Ascending aorta (tissue), 2 donors: ENCODE data around the gene TRIP10. TPM values are rescaled to one million over a fixed set of nuclear protein-coding genes. Genes with fewer than 3 reads are reported as not detected.

ENCODE experiments used
- DNase-seq, 2 donors: peaks; one replicate each; pipeline ENCODE4 v3.0.0-alpha.2; 2019; ENCODE audit warnings: low spot score in 2 of 2
- H3K27ac ChIP-seq, 2 donors: fragments of 200-600 bp; sonication (generic); one replicate each; pipeline ENCODE4 v1.5.1; 2016 to 2017; ENCODE audit warnings: mild to moderate bottlenecking in 1 of 2
- H3K27me3 ChIP-seq: fragments of 200-600 bp; sonication (generic); one replicate; pipeline ENCODE4 v1.5.1; 2017
- H3K36me3 ChIP-seq, 2 donors: fragments of 200-600 bp; sonication (generic); one replicate each; pipeline ENCODE4 v1.5.1; 2016
- H3K4me1 ChIP-seq, 2 donors: fragments of 200-600 bp; sonication (generic); one replicate each; pipeline ENCODE4 v1.5.1; 2016 to 2017; ENCODE audit warnings: mild to moderate bottlenecking in 1 of 2
- H3K4me3 ChIP-seq, 2 donors: fragments of 200-600 bp; sonication (generic); one replicate each; pipeline ENCODE4 v1.5.1; 2016 to 2017; ENCODE audit warnings: mild to moderate bottlenecking in 1 of 2
- H3K9me3 ChIP-seq, 2 donors: fragments of 200-600 bp; sonication (generic); one replicate each; pipeline ENCODE4 v1.5.1; 2016
- CTCF ChIP-seq, 3 experiments: fragments of 200-600 bp in 2 of 3; fragments of 450-650 bp in 1 of 3; sonication (generic) in 2 of 3; IDR thresholded peaks; one replicate each; pipeline ENCODE4 v1.5.1; 2016 to 2019; ENCODE audit warnings: antibody characterized with exemption in 3 of 3, mild to moderate bottlenecking in 1 of 3, moderate library complexity in 1 of 3
- intact Hi-C: fragments of 100-400 bp; cut with DNase I; formaldehyde crosslinking; loops from one replicate; pipeline ENCODE4 v1.15.1; 2023
- total RNA-seq: library from RNA; depleted of rRNA; stranded (reverse); fragments of >200 nt; gene quantifications from one replicate; pipeline ENCODE4 v1.1.0, GENCODE V29; 2016

The TRIP10 gene
- total RNA-seq, 1 donor from 2014 or later, result 109 TPM

DNA sequence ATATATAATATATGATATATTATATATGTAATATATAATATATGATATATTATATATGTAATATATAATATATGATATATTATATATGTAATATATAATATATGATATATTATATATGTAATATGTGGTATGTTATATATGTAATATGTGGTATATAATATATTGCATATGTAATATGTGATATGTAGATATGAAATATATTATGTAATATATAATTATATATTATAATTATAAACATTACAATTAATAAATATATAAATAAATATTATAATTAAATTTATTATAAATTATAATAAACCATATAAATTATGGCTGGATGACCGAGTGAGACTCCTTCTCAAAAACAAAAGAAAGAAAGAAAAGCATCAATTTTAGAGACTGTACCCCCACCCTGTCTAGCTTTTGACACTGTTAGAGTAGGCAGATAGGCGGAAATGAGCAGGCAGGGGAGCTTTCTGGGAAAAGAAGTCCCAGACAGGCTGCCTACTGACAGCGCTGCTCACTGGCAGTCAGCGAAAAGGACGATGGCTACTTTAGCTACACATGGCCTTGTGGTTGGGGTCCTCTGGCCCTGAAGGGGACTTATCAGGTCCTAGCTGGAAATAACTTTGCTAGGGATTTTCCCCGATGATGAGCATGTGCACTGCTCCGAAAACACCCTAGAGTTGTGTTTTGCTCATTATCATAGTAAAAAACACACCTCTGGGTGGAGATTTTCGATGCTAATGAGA lies 38.7 kb upstream of the TRIP10 start:
- no peaks in the 10 kb centered on the region for H3K9me3 ChIP-seq
- no peaks in the 10 kb centered on the region for H3K36me3 ChIP-seq
- no peak for DNase-seq
- H3K4me3 ChIP-seq, result no peak overlapping the region
- no peaks in the 10 kb centered on the region for H3K27me3 ChIP-seq
- no peak for TF ChIP-seq CTCF (IDR thresholded peaks at IDR 0.05)
- H3K27ac ChIP-seq, result no peak overlapping the region
- H3K4me1 ChIP-seq, result no peaks in the 10 kb centered on the region
- intact Hi-C loops, result no loop called here

DNA sequence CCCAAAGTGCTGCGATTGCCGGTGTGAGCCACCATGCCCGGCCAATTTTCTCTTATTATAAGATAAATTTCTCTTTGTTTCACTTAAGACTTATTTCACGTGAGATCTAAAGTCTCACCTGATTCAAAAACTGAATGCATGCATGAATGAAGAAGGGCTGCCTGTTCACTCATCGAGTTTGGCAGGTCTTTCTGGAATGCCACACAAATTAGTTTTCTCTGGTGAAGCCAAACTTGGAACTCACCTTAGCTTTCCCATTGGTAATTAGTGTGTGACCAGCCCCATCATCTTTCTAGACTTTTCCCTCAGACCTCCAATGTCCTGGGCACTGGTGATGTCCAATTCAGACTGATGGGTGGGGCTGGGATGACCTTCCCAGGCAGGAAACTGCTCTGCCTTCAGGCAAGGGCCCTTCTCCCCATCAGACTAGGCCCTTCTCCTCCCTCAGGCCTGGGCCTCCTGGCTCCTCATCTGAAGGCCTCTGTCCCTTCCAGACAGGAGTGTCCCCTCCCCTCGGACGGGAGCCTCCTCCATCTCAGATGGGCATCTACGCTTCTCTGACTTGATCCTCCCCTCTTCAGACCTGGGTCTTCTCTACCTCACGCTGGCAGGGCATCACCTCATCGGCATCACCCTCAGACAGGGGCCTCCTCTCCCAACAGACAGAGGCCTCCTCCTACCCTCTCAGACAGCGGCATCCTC lies 33.4 kb upstream of the TRIP10 start:
- TF ChIP-seq CTCF (IDR thresholded peaks at IDR 0.05), result no peak
- H3K4me3 ChIP-seq, result no peak overlapping the region
- no peak overlapping the region for H3K27ac ChIP-seq
- H3K36me3 ChIP-seq, result no peaks in the 10 kb centered on the region
- H3K27me3 ChIP-seq, result no peaks in the 10 kb centered on the region
- no peaks in the 10 kb centered on the region for H3K4me1 ChIP-seq
- DNase-seq, result no peak
- no peaks in the 10 kb centered on the region for H3K9me3 ChIP-seq
- intact Hi-C loops, result no loop called here

GRCh38 chr19:6706633-6706958 lies 32.9 kb upstream of the TRIP10 start:
- Histone ChIP-seq H3K27ac (no peak overlapping the region), H3K9me3 (no peaks in the 10 kb centered on the region), H3K4me1 (no peaks in the 10 kb centered on the region), H3K27me3 (no peaks in the 10 kb centered on the region), H3K36me3 (no peaks in the 10 kb centered on the region), H3K4me3 (no peak overlapping the region)
- intact Hi-C loops, result no loop called here
- DNase-seq, result no peak
- TF ChIP-seq CTCF (IDR thresholded peaks at IDR 0.05), result no peak

DNA sequence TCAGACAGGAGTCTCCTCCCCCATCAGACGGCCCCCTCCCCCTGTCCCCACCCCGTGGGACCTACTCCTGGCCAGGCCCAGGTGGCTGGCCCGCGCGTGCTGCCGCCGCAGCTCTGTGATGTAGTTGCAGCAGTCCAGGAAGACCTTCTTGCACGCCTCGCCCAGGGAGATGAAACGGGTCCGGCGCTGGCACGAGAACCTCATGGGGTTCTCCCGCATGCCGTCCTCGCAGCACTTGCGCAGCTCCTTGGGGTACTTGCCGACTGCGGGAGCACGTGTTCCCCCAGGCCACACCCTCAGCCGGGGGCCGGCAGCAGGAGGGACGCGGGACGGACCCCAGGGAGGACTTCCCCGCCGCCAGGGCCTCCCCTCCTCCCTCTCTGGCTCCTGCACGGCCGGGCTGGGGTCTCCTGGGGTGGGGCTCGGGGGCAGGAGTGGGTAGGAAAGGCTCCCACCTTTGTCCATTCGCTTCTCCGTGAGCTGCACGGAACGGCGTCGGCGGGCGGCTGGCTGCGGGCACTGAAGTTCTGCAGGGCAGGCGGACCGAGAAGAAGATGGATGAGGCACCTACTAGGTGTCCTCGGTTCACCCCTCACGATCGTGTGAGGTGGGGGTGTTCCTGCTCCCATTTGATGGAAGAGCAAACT lies 32.3 kb upstream of the TRIP10 start:
- H3K4me1 ChIP-seq, result no peaks in the 10 kb centered on the region
- no peaks in the 10 kb centered on the region for H3K9me3 ChIP-seq
- no peak for TF ChIP-seq CTCF (IDR thresholded peaks at IDR 0.05)
- DNase-seq, result no peak
- intact Hi-C loops, result no loop called here
- no peak overlapping the region for H3K27ac ChIP-seq
- H3K27me3 ChIP-seq, result no peaks in the 10 kb centered on the region
- no peaks in the 10 kb centered on the region for H3K36me3 ChIP-seq
- H3K4me3 ChIP-seq, result no peak overlapping the region

DNA sequence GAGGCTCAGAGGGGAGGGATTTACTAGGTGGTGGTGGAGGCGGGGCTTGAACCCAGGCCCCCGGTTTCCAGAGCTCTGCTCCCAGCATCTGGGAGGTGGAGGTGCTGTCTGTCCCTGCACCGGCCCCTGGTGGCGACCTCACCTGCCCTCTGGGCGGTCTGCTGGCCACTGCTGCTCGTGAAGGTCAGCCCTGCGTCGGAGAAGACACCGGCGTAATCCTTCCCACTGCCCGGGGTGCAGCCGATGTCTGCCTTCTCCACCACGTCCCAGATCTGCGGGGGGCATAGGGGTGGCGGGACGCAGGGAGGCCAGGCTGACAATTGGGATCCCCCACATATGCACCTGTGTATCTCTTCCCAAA lies 31.8 kb upstream of the TRIP10 start:
- no peaks in the 10 kb centered on the region for H3K27me3 ChIP-seq
- intact Hi-C loops, result no loop called here
- TF ChIP-seq CTCF (IDR thresholded peaks at IDR 0.05), result no peak
- H3K27ac ChIP-seq, result no peak overlapping the region
- H3K9me3 ChIP-seq, result no peaks in the 10 kb centered on the region
- no peak for DNase-seq
- no peaks in the 10 kb centered on the region for H3K36me3 ChIP-seq
- H3K4me3 ChIP-seq, result no peak overlapping the region
- no peaks in the 10 kb centered on the region for H3K4me1 ChIP-seq
